GM23338 (cell line): ENCODE data around the gene PSMD10. TPM values are rescaled to one million over a fixed set of nuclear protein-coding genes. Genes with fewer than 3 reads are reported as not detected.

Experiments
- ATAC-seq: fragments of 200-7000 bp; cut with Tn5 transposase; 3 replicates; pipeline ENCODE4 v1.9.1; 2020
- DNase-seq: peaks from one replicate; pipeline ENCODE4 v3.0.0-alpha.2; 2015; ENCODE audit warnings: low spot score
- H2AFZ ChIP-seq: fragments of 200-600 bp; sonication (generic); 2 replicates; pipeline ENCODE4 v1.8.0; 2016; ENCODE audit warnings: antibody characterized with exemption, mild to moderate bottlenecking, moderate library complexity
- H3F3A ChIP-seq: fragments of 200-600 bp; sonication (generic); replicated peaks from 2 replicates; pipeline ENCODE4 v1.8.0; 2017; ENCODE audit warnings: antibody characterized with exemption, mixed run types, low read depth
- H3K27ac ChIP-seq: fragments of 200-600 bp; sonication (generic); 2 replicates; pipeline ENCODE4 v1.6.1; 2016; ENCODE audit warnings: low read depth
- H3K27me3 ChIP-seq: fragments of 200-600 bp; sonication (generic); 2 replicates; pipeline ENCODE4 v1.8.0; 2016; ENCODE audit warnings: mild to moderate bottlenecking, mixed run types, moderate library complexity; ENCODE audit not compliant: insufficient read depth
- H3K36me3 ChIP-seq: fragments of 200-600 bp; sonication (generic); 2 replicates; pipeline ENCODE4 v1.8.0; 2016; ENCODE audit warnings: mild to moderate bottlenecking; ENCODE audit not compliant: insufficient read depth
- H3K4me1 ChIP-seq: fragments of 200-600 bp; sonication (generic); 2 replicates; pipeline ENCODE4 v1.8.0; 2016; ENCODE audit warnings: mild to moderate bottlenecking, moderate library complexity; ENCODE audit not compliant: insufficient read depth
- H3K4me2 ChIP-seq: fragments of 200-600 bp; sonication (generic); 2 replicates; pipeline ENCODE4 v1.7.1; 2017; ENCODE audit warnings: mixed run types
- H3K4me3 ChIP-seq: fragments of 200-600 bp; sonication (generic); 2 replicates; pipeline ENCODE4 v1.6.1; 2016; ENCODE audit warnings: mixed run types
- H3K79me2 ChIP-seq: fragments of 200-600 bp; sonication (generic); replicated peaks from 2 replicates; pipeline ENCODE4 v1.8.0; 2017; ENCODE audit warnings: mild to moderate bottlenecking; ENCODE audit not compliant: insufficient read depth
- H3K9me2 ChIP-seq: fragments of 200-600 bp; sonication (generic); 2 replicates; pipeline ENCODE4 v1.8.0; 2017; ENCODE audit not compliant: insufficient read depth
- H4K20me1 ChIP-seq: fragments of 200-600 bp; sonication (generic); replicated peaks from 2 replicates; pipeline ENCODE4 v1.8.0; 2017; ENCODE audit warnings: mild to moderate bottlenecking; ENCODE audit not compliant: insufficient read depth
- H3K27ac Mint-ChIP-seq: 2 replicates; pipeline ENCODE4 v1.8.0; 2020; ENCODE audit warnings: inconsistent platforms, mild to moderate bottlenecking, moderate library complexity, mixed read lengths
- H3K27me3 Mint-ChIP-seq: 3 replicates; pipeline ENCODE4 v1.8.0; 2022; ENCODE audit warnings: low read depth, mild to moderate bottlenecking, moderate library complexity, mixed read lengths, inconsistent platforms; ENCODE audit not compliant: insufficient read depth, poor library complexity
- H3K36me3 Mint-ChIP-seq: 3 replicates; pipeline ENCODE4 v1.8.0; 2021; ENCODE audit warnings: low read depth, mild to moderate bottlenecking, inconsistent platforms, moderate library complexity, mixed read lengths
- H3K4me1 Mint-ChIP-seq: 3 replicates; pipeline ENCODE4 v1.8.0; 2020; ENCODE audit warnings: mild to moderate bottlenecking, inconsistent platforms, mixed read lengths
- H3K4me3 Mint-ChIP-seq: 3 replicates; pipeline ENCODE4 v1.8.0; 2021; ENCODE audit warnings: moderate library complexity, mild to moderate bottlenecking, inconsistent platforms, mixed read lengths
- H3K9me3 Mint-ChIP-seq: 3 replicates; pipeline ENCODE4 v1.8.0; 2020; ENCODE audit warnings: moderate library complexity, mild to moderate bottlenecking, inconsistent platforms, mixed read lengths
- CREB1 ChIP-seq: fragments of 250-450 bp; sonication (Bioruptor Pico); IDR thresholded peaks from 2 replicates; pipeline ENCODE4 v1.5.0; 2020; ENCODE audit warnings: low read depth, mild to moderate bottlenecking, moderate library complexity
- EZH2phosphoT487 ChIP-seq: fragments of 200-600 bp; sonication (generic); IDR thresholded peaks from one replicate; pipeline ENCODE4 v1.8.1; 2018; ENCODE audit warnings: antibody characterized with exemption; ENCODE audit not compliant: unreplicated experiment
- ZNF114 ChIP-seq: fragments of 250-450 bp; sonication (Bioruptor Pico); IDR thresholded peaks from 2 replicates; pipeline ENCODE4 v1.5.0; 2020; ENCODE audit warnings: mild to moderate bottlenecking, moderate library complexity
- polyA plus RNA-seq: library from polyadenylated mRNA; unstranded; fragments of >200 nt; fragmentation: Nextera tagmentation; extraction: Ambion mirVana; gene quantifications from 2 replicates; pipeline ENCODE4 v1.2.1, GENCODE V29; 2016
- total RNA-seq: library from RNA; depleted of rRNA; stranded (reverse); fragments of >200 nt; shearing (Covaris generic); gene quantifications from 2 replicates; pipeline ENCODE4 v1.2.3, GENCODE V29; 2014
- TF ChIP-seq, protein P1 (sequence below): fragments of 250-450 bp; sonication (Bioruptor Pico); IDR thresholded peaks from 2 replicates; pipeline ENCODE4 v1.5.0; 2020; ENCODE audit warnings: mild to moderate bottlenecking, moderate library complexity
- TF ChIP-seq, protein P2 (sequence below): IDR thresholded peaks from one replicate; pipeline ENCODE4 v1.6.1; 2018; ENCODE audit warnings: antibody characterized with exemption; ENCODE audit not compliant: unreplicated experiment

PSMD10 gene
- total and polyA plus RNA-seq, 2 experiments from 2014 or later: 53.0 to 61.2 TPM

DNA sequence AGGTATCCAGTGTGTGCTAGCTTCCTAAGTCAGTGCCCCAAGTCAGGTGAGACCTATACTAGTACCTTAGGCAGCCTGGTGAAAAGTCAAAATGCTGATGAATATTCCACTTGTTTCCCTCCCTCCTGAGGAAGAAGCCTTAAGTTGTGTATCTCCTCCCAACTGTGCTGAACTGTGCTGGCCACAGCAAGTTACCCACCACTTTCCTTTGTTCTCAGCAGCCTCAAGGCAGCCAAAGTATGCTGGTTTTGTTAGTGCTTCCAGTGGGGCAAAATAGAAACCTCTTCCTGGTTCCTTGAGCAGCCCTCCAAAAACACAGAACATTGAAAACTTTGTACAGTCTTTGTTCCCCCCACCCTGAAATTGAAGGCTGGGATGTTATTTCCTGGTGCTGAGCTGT lies 14.1 kb upstream of the PSMD10 start:
- no peaks in the 10 kb centered on the region for H4K20me1 ChIP-seq
- H3K36me3 ChIP-seq: no peaks in the 10 kb centered on the region
- no peak overlapping the region for H3K4me3 ChIP-seq
- H2AFZ ChIP-seq: no peak overlapping the region
- no peaks in the 10 kb centered on the region for H3K9me3 Mint-ChIP-seq
- H3K27ac Mint-ChIP-seq: no peak overlapping the region
- no peaks in the 10 kb centered on the region for H3K4me1 Mint-ChIP-seq
- H3K27me3 Mint-ChIP-seq: no peaks in the 10 kb centered on the region
- no peak overlapping the region for H3K27ac ChIP-seq
- TF ChIP-seq, protein P1, sequence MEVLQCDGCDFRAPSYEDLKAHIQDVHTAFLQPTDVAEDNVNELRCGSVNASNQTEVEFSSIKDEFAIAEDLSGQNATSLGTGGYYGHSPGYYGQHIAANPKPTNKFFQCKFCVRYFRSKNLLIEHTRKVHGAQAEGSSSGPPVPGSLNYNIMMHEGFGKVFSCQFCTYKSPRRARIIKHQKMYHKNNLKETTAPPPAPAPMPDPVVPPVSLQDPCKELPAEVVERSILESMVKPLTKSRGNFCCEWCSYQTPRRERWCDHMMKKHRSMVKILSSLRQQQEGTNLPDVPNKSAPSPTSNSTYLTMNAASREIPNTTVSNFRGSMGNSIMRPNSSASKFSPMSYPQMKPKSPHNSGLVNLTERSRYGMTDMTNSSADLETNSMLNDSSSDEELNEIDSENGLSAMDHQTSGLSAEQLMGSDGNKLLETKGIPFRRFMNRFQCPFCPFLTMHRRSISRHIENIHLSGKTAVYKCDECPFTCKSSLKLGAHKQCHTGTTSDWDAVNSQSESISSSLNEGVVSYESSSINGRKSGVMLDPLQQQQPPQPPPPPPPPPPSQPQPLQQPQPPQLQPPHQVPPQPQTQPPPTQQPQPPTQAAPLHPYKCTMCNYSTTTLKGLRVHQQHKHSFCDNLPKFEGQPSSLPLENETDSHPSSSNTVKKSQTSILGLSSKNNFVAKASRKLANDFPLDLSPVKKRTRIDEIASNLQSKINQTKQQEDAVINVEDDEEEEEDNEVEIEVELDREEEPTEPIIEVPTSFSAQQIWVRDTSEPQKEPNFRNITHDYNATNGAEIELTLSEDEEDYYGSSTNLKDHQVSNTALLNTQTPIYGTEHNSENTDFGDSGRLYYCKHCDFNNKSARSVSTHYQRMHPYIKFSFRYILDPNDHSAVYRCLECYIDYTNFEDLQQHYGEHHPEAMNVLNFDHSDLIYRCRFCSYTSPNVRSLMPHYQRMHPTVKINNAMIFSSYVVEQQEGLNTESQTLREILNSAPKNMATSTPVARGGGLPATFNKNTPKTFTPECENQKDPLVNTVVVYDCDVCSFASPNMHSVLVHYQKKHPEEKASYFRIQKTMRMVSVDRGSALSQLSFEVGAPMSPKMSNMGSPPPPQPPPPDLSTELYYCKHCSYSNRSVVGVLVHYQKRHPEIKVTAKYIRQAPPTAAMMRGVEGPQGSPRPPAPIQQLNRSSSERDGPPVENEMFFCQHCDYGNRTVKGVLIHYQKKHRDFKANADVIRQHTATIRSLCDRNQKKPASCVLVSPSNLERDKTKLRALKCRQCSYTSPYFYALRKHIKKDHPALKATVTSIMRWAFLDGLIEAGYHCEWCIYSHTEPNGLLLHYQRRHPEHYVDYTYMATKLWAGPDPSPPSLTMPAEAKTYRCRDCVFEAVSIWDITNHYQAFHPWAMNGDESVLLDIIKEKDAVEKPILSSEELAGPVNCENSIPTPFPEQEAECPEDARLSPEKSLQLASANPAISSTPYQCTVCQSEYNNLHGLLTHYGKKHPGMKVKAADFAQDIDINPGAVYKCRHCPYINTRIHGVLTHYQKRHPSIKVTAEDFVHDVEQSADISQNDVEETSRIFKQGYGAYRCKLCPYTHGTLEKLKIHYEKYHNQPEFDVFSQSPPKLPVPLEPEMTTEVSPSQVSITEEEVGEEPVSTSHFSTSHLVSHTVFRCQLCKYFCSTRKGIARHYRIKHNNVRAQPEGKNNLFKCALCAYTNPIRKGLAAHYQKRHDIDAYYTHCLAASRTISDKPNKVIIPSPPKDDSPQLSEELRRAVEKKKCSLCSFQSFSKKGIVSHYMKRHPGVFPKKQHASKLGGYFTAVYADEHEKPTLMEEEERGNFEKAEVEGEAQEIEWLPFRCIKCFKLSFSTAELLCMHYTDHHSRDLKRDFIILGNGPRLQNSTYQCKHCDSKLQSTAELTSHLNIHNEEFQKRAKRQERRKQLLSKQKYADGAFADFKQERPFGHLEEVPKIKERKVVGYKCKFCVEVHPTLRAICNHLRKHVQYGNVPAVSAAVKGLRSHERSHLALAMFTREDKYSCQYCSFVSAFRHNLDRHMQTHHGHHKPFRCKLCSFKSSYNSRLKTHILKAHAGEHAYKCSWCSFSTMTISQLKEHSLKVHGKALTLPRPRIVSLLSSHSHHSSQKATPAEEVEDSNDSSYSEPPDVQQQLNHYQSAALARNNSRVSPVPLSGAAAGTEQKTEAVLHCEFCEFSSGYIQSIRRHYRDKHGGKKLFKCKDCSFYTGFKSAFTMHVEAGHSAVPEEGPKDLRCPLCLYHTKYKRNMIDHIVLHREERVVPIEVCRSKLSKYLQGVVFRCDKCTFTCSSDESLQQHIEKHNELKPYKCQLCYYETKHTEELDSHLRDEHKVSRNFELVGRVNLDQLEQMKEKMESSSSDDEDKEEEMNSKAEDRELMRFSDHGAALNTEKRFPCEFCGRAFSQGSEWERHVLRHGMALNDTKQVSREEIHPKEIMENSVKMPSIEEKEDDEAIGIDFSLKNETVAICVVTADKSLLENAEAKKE (CRISPR knock-in tag): no peak
- TF ChIP-seq ZNF114 (CRISPR knock-in tag): no peak
- no peak for TF ChIP-seq EZH2phosphoT487
- TF ChIP-seq, protein P2, sequence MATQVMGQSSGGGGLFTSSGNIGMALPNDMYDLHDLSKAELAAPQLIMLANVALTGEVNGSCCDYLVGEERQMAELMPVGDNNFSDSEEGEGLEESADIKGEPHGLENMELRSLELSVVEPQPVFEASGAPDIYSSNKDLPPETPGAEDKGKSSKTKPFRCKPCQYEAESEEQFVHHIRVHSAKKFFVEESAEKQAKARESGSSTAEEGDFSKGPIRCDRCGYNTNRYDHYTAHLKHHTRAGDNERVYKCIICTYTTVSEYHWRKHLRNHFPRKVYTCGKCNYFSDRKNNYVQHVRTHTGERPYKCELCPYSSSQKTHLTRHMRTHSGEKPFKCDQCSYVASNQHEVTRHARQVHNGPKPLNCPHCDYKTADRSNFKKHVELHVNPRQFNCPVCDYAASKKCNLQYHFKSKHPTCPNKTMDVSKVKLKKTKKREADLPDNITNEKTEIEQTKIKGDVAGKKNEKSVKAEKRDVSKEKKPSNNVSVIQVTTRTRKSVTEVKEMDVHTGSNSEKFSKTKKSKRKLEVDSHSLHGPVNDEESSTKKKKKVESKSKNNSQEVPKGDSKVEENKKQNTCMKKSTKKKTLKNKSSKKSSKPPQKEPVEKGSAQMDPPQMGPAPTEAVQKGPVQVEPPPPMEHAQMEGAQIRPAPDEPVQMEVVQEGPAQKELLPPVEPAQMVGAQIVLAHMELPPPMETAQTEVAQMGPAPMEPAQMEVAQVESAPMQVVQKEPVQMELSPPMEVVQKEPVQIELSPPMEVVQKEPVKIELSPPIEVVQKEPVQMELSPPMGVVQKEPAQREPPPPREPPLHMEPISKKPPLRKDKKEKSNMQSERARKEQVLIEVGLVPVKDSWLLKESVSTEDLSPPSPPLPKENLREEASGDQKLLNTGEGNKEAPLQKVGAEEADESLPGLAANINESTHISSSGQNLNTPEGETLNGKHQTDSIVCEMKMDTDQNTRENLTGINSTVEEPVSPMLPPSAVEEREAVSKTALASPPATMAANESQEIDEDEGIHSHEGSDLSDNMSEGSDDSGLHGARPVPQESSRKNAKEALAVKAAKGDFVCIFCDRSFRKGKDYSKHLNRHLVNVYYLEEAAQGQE: no peak
- TF ChIP-seq CREB1 (CRISPR knock-in tag): no peak
- H3F3A ChIP-seq: no peaks in the 10 kb centered on the region
- peak; percentile 6 for DNase-seq
- H3K27me3 ChIP-seq: no peaks in the 10 kb centered on the region
- no peak overlapping the region for H3K4me3 Mint-ChIP-seq
- H3K9me2 ChIP-seq: no peaks in the 10 kb centered on the region
- no peak overlapping the region for H3K4me2 ChIP-seq
- peak; percentile 49; the same call in 2 of the 3 replicates for ATAC-seq
- no peaks in the 10 kb centered on the region for H3K36me3 Mint-ChIP-seq
- H3K79me2 ChIP-seq: no peaks in the 10 kb centered on the region
- no peaks in the 10 kb centered on the region for H3K4me1 ChIP-seq
